ENCODE data around the gene CLCN3. TPM values are rescaled to one million over a fixed set of nuclear protein-coding genes. Genes with fewer than 3 reads are reported as not detected.

Gene CLCN3
- total and polyA plus RNA-seq, 10 of the 15 experiments (the other 5 are each of a cell fraction or from before 2014, with no cell fraction given), result 4.0 to 22.8 (median 11.8) TPM

DNA sequence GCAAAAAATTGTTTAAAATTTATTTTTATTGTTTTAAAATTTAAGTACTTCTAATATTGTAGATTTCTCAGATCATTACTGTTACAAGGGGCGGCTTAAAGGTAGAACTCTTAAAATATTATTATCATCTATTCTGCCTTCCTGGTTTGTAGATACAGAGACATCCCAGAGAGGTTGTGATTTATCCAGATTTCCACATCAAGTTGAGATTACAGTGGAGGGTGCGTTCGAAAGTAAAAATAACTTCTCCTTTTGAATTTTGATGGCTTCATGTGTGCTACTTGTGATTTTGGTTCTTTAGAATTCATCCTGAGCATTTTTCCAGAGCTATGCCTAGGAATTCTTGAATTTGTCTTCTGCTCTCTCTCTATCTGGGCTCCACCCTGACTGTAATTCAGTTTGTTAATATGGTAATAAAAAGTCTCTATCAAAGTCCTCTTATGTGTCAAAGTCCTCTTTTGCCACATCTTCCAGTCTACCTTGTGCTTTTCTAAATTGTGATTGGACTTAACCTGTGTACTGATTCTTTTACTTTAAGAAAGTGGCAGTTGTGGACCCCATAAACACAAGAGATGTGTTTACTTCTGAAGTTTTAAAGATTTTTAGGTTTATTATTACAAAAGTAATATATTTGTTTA lies 37.2 kb downstream of the CLCN3 start (continued):
- TF ChIP-seq, protein P1, sequence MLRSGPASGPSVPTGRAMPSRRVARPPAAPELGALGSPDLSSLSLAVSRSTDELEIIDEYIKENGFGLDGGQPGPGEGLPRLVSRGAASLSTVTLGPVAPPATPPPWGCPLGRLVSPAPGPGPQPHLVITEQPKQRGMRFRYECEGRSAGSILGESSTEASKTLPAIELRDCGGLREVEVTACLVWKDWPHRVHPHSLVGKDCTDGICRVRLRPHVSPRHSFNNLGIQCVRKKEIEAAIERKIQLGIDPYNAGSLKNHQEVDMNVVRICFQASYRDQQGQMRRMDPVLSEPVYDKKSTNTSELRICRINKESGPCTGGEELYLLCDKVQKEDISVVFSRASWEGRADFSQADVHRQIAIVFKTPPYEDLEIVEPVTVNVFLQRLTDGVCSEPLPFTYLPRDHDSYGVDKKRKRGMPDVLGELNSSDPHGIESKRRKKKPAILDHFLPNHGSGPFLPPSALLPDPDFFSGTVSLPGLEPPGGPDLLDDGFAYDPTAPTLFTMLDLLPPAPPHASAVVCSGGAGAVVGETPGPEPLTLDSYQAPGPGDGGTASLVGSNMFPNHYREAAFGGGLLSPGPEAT (IDR thresholded peaks at IDR 0.05; ENCODE audit: low read depth), result no peak
- TF ChIP-seq NFIC (IDR thresholded peaks at IDR 0.05; ENCODE audit: low read depth, low read length) (no peak), TARDBP (IDR thresholded peaks at IDR 0.05; ENCODE audit: borderline replicate concordance) (no peak), RUNX3 (IDR thresholded peaks at IDR 0.05; ENCODE audit: low read length) (no peak), BHLHE40 (IDR thresholded peaks at IDR 0.05; ENCODE audit: borderline replicate concordance in 1 of 2, low read depth in 2 of 2, low read length in 1 of 2) (no peak), PAX5 (IDR thresholded peaks at IDR 0.05; ENCODE audit: borderline replicate concordance, low read depth, low read length) (no peak), GABPA (IDR thresholded peaks at IDR 0.05; ENCODE audit: low read depth) (no peak), ETV6 (conservative IDR thresholded peaks at IDR 0.05 in 1 of 2, IDR thresholded peaks at IDR 0.05 in 1 of 2; ENCODE audit: borderline replicate concordance in 1 of 2, low read depth in 1 of 2) (no peak)
- TF ChIP-seq, protein P2, sequence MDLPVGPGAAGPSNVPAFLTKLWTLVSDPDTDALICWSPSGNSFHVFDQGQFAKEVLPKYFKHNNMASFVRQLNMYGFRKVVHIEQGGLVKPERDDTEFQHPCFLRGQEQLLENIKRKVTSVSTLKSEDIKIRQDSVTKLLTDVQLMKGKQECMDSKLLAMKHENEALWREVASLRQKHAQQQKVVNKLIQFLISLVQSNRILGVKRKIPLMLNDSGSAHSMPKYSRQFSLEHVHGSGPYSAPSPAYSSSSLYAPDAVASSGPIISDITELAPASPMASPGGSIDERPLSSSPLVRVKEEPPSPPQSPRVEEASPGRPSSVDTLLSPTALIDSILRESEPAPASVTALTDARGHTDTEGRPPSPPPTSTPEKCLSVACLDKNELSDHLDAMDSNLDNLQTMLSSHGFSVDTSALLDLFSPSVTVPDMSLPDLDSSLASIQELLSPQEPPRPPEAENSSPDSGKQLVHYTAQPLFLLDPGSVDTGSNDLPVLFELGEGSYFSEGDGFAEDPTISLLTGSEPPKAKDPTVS (IDR thresholded peaks at IDR 0.05; ENCODE audit: low read depth, low read length), result no peak
